RWPE2 (cell line): Measurements from ENCODE around the gene MPL.
"Not testable (repeated sequence)": the region's sequence is repeated elsewhere in the genome, so short reads cannot be mapped to it uniquely, and the experiment has no call there.

ENCODE experiments used
- ATAC-seq: fragments of 200-7000 bp; cut with Tn5 transposase; 3 replicates; pipeline ENCODE4 v1.9.1; 2021; ENCODE audit warnings: low read depth
- DNase-seq: peaks from one replicate; pipeline ENCODE4 v3.0.0-alpha.2; 2020; ENCODE audit warnings: low spot score
- H3K27ac ChIP-seq: fragments of 450-650 bp; 2 replicates; pipeline ENCODE4 v1.5.1; 2017; ENCODE audit warnings: mild to moderate bottlenecking; ENCODE audit not compliant: poor library complexity, severe bottlenecking
- H3K27me3 ChIP-seq: fragments of 250-450 bp; sonication (Bioruptor Pico); 2 replicates; pipeline ENCODE4 v1.5.1; 2021; ENCODE audit warnings: mild to moderate bottlenecking, moderate library complexity; ENCODE audit not compliant: insufficient read depth, poor library complexity, severe bottlenecking
- H3K36me3 ChIP-seq: fragments of 250-450 bp; sonication (Bioruptor Pico); 2 replicates; pipeline ENCODE4 v1.5.1; 2020; ENCODE audit warnings: low read depth, mild to moderate bottlenecking, moderate library complexity
- H3K4me1 ChIP-seq: fragments of 250-450 bp; sonication (Bioruptor Pico); 2 replicates; pipeline ENCODE4 v1.5.1; 2021; ENCODE audit warnings: mild to moderate bottlenecking, moderate library complexity; ENCODE audit not compliant: insufficient read depth, poor library complexity, severe bottlenecking
- H3K4me3 ChIP-seq: fragments of 250-450 bp; sonication (Bioruptor Pico); 2 replicates; pipeline ENCODE4 v1.5.1; 2021; ENCODE audit warnings: mild to moderate bottlenecking, moderate library complexity; ENCODE audit not compliant: severe bottlenecking
- H3K9me3 ChIP-seq: fragments of 250-450 bp; sonication (Bioruptor Pico); 2 replicates; pipeline ENCODE4 v1.5.1; 2021; ENCODE audit warnings: mild to moderate bottlenecking, moderate library complexity; ENCODE audit not compliant: severe bottlenecking
- TF ChIP-seq, protein P1 (sequence below): fragments of 450-650 bp; IDR thresholded peaks from one replicate; pipeline ENCODE4 v1.5.1; 2017; ENCODE audit warnings: mild to moderate bottlenecking, moderate library complexity; ENCODE audit not compliant: poor library complexity, severe bottlenecking

MPL gene

DNA sequence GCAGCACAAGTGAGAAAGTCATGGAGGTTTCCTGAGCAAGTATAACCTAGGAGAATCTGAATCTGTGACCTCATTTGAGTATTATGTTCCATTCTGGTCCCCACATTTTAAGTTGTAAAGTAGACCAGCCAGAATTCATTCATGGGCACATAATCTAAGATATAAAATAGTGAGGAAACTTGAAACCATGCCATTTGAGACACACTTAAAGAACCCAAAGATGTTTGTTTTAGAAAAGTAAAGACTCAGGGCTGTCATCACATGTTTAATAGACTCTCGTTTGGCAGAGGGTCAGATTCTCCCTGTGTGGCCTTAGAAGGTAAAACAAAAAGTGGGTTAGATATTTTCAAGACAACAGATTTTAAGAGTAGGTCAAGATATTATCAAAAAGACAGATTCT, 58.4 kb downstream of the MPL start:
- no peaks in the 10 kb centered on the region for H3K27me3 ChIP-seq
- H3K4me3 ChIP-seq = no peak overlapping the region
- TF ChIP-seq, protein P1, sequence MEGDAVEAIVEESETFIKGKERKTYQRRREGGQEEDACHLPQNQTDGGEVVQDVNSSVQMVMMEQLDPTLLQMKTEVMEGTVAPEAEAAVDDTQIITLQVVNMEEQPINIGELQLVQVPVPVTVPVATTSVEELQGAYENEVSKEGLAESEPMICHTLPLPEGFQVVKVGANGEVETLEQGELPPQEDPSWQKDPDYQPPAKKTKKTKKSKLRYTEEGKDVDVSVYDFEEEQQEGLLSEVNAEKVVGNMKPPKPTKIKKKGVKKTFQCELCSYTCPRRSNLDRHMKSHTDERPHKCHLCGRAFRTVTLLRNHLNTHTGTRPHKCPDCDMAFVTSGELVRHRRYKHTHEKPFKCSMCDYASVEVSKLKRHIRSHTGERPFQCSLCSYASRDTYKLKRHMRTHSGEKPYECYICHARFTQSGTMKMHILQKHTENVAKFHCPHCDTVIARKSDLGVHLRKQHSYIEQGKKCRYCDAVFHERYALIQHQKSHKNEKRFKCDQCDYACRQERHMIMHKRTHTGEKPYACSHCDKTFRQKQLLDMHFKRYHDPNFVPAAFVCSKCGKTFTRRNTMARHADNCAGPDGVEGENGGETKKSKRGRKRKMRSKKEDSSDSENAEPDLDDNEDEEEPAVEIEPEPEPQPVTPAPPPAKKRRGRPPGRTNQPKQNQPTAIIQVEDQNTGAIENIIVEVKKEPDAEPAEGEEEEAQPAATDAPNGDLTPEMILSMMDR = no peak
- H3K27ac ChIP-seq = no peak overlapping the region
- no peaks in the 10 kb centered on the region for H3K4me1 ChIP-seq
- ATAC-seq (no peak), DNase-seq (no peak)
- H3K9me3 ChIP-seq = no peaks in the 10 kb centered on the region
- H3K36me3 ChIP-seq = peaks cover 21% of the 10 kb centered on the region

DNA sequence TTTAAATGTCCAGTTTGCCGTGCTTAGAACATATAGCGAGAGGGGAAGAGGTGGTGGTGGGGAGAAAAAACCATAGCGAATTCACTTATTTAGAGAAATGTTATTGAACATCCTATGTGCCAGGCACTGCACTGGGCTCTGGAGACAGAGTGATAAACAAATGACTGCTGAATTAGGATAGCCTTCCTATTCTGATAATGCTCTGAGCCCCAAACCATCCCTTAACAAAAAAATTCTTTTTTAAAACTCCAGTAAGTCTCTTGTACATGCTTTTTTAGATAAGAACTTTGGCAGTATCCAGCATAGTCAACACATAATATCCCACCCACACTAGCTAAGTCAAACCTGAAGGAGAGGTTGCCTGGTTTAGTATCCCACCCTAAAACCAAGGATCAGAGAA, 60.6 kb downstream of the MPL start:
- no peaks in the 10 kb centered on the region for H3K9me3 ChIP-seq
- ATAC-seq (no peak), DNase-seq (no peak)
- no peak overlapping the region for H3K4me3 ChIP-seq
- no peak overlapping the region for H3K27ac ChIP-seq
- H3K27me3 ChIP-seq = no peaks in the 10 kb centered on the region
- TF ChIP-seq, protein P1 = no peak
- H3K36me3 ChIP-seq = peaks cover 28% of the 10 kb centered on the region
- no peaks in the 10 kb centered on the region for H3K4me1 ChIP-seq

DNA sequence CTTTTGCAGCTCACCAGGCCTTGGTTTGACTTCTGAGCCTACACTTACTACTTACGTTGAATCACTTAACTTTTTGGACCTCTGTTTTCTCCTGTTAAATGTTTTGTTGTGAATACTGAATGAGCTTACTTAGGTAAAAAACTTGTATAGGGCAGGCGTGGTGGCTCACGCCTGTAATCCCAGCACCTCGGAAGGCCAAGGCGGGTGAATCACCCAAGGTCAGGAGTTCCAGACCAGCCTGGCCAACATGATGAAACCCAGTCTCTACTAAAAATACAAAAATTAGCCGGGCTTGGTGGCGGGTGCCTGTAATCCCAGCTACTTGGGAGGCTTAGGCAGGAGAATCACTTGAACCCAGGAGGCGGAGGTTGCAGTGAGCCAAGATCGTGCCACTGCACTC, 62.8 kb downstream of the MPL start:
- peaks cover 45% of the 10 kb centered on the region for H3K36me3 ChIP-seq
- DNase-seq, H3K4me3 ChIP-seq, H3K9me3 ChIP-seq, ATAC-seq, H3K4me1 ChIP-seq, H3K27ac ChIP-seq, H3K27me3 ChIP-seq: not testable (repeated sequence)

DNA sequence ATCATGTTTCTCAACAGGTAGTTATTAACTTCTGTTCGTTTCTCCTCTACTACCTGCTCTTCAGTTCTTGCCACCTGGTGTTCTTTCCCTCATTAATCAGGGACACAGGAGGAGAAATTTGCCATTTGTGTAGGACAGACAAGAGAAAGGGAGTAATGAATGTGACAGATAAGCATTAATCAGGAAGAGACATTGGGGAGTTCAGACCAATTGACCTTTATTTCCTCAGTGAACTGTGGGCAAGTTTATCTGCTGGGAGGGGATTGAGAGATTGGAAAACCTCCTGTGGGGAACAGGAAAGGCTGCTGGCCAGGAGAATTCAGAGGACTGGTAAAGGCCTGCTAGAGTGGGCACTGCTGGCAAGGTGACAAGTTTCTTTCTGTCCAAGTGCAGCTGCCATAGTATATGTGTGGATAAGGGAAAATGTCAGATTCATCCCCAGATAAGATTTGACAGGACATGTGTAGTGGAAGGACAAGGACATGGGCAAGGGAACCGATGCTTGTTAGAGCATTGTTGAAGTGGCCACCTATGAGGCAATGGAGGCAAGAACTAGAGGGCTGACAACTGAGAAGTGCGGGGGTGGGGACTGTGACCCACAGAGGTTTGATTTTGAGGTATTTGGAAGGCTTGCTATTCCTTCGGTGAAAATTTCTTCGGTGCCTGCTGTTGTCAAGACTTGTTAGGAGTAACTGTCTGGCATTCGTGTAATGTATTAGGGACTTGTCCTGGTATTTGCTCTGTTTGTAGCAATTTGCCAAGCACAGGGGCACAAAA, 64.7 kb downstream of the MPL start:
- Histone ChIP-seq H3K27ac (no peak overlapping the region), H3K4me1 (no peaks in the 10 kb centered on the region), H3K4me3 (no peak overlapping the region), H3K36me3 (peaks cover 51% of the 10 kb centered on the region), H3K9me3 (no peaks in the 10 kb centered on the region), H3K27me3 (no peaks in the 10 kb centered on the region)
- TF ChIP-seq, protein P1 = no peak
- ATAC-seq = no peak
- DNase-seq = no peak
